Kidney (tissue), 14 donors: ENCODE measurements around the gene HEATR3. TPM values are rescaled to one million over a fixed set of nuclear protein-coding genes. Genes with fewer than 3 reads are reported as not detected.

Experiments used
- DNase-seq, 5 donors: peaks; one replicate each; pipeline ENCODE4 v3.0.0-alpha.2; 2013 to 2020
- FAIRE-seq: peaks from 2 replicates; lab custom pipeline; 2012; peaks lifted over from hg19 to GRCh38; lab: Jason Lieb, UNC
- H3K27ac ChIP-seq, 2 donors: one replicate each; pipeline ENCODE4 v1.7.0; 2013; ENCODE audit warnings: low read depth in 2 of 2, low read length in 2 of 2, inconsistent platforms in 1 of 2
- H3K27me3 ChIP-seq: one replicate; pipeline ENCODE4 v1.7.1; 2013; ENCODE audit warnings: low read length, inconsistent platforms; ENCODE audit not compliant: control insufficient read depth, insufficient read depth
- H3K36me3 ChIP-seq, 3 donors: one replicate each; pipeline versions ENCODE4 v1.7.0 to v1.7.1; 2013; ENCODE audit warnings: low read length in 3 of 3, control low read depth in 1 of 3, inconsistent platforms in 1 of 3; ENCODE audit not compliant: insufficient read depth in 3 of 3, control insufficient read depth in 2 of 3
- H3K4me1 ChIP-seq, 3 donors: one replicate each; pipeline versions ENCODE4 v1.7.0 to v1.7.1; 2013; ENCODE audit warnings: low read length in 3 of 3, inconsistent platforms in 1 of 3, low read depth in 1 of 3; ENCODE audit not compliant: control insufficient read depth in 2 of 3, insufficient read depth in 2 of 3
- H3K4me3 ChIP-seq, 3 donors: one replicate each; pipeline versions ENCODE4 v1.7.0 to v1.8.1; 2013; ENCODE audit warnings: low read length in 3 of 3, control low read depth in 1 of 3, inconsistent platforms in 1 of 3
- H3K9ac ChIP-seq, 3 donors: one replicate each; pipeline versions ENCODE4 v1.7.0 to v1.7.1; 2013; ENCODE audit warnings: low read length in 3 of 3, control low read depth in 1 of 3, inconsistent platforms in 1 of 3
- H3K9me3 ChIP-seq, 3 donors: one replicate each; pipeline versions ENCODE4 v1.7.0 to v1.7.1; 2013; ENCODE audit warnings: low read length in 3 of 3, control low read depth in 1 of 3, inconsistent platforms in 1 of 3; ENCODE audit not compliant: control insufficient read depth in 2 of 3, insufficient read depth in 1 of 3
- intact Hi-C: fragments of 100-400 bp; cut with DNase I; formaldehyde crosslinking; loops from one replicate; pipeline ENCODE4 v1.11.1; 2022
- polyA plus RNA-seq: library from polyadenylated mRNA; stranded (reverse); fragments of 350-450 nt; fragmentation: Illumina TruSeq; extraction: RNeasy Lipid Tissue Mini Kit (QIAGEN cat#74804); gene quantifications from one replicate; pipeline ENCODE4 v1.2.3, GENCODE V29; 2014; ENCODE audit warnings: low read depth, low replicate concordance; ENCODE audit not compliant: insufficient read depth
- total RNA-seq: library from RNA; stranded (reverse); fragmentation: NEBNext Ultra II Directional; extraction: Animal tissue kit (Norgen Biotek cat#: 25700); gene quantifications from one replicate; pipeline ENCODE4 v1.2.1, GENCODE V29; 2021
- TF ChIP-seq, protein P1 (sequence below): IDR thresholded peaks from 3 replicates; pipeline ENCODE4 v1.5.1; 2012; ENCODE audit warnings: mild to moderate bottlenecking, moderate library complexity, borderline replicate concordance; ENCODE audit not compliant: insufficient read depth; ENCODE audit errors: extremely low read depth
- donor health status: control.
- donor health status: control.
- donor health status: control.
- donor health status: control.
- donor health status: control.
- donor health status: DM: yes; HTN: yes; CAD: no.
- donor health status: Normal renal cell carcinoma (clear cell type).

Gene HEATR3
- total and polyA plus RNA-seq, 2 donors from 2014 or later: 8.9 to 19.5 TPM

DNA sequence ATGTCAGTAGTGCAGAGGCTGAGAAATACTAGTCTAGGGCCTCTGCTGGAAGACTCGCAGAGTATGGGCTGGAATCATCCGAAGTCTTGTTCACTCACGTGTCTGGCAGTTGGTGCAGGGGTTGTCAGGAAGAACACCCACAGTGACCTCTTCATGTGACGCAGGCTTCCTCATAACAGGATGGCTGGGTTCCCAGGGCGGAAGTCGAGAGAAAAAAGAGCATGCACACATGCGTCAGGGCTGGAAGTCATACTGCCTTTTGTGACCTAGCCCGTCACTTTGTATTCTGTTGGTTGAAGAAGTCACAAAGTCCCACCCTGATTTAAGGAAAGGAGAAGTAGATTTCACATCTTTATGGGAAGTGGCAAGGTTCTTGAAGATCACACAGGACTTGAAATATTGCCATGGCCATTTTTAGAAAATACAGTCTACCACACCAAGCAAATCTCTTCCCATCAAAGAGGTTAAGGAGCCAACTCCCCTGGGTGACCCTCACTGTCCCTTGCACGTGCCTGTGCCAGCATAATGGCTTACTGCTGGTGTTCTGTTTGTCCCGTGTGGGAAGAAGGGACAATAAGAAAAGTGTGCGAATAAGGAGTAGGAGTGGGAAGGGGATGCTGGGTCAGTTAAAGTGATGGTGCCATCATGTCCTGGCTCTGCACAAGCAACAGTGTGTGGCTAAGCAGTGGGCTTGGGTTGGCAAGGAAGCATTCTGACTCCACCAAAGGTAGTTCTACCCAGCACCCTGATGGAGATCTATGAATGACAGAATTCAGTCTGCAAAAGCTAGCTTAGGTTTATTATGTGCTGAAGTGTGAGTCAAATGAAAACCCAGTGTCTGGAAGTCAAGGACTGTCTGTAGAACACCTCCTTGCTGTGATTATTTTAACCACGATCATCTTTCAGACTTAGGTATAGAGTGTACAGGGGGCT lies 28.1 kb downstream of the HEATR3 start:
- peaks cover 0 to 11% (median 8%) of the 10 kb centered on the region in 3 donors for H3K36me3 ChIP-seq
- no peaks in the 10 kb centered on the region for H3K27me3 ChIP-seq
- no peaks in the 10 kb centered on the region for H3K4me1 ChIP-seq
- TF ChIP-seq, protein P1, sequence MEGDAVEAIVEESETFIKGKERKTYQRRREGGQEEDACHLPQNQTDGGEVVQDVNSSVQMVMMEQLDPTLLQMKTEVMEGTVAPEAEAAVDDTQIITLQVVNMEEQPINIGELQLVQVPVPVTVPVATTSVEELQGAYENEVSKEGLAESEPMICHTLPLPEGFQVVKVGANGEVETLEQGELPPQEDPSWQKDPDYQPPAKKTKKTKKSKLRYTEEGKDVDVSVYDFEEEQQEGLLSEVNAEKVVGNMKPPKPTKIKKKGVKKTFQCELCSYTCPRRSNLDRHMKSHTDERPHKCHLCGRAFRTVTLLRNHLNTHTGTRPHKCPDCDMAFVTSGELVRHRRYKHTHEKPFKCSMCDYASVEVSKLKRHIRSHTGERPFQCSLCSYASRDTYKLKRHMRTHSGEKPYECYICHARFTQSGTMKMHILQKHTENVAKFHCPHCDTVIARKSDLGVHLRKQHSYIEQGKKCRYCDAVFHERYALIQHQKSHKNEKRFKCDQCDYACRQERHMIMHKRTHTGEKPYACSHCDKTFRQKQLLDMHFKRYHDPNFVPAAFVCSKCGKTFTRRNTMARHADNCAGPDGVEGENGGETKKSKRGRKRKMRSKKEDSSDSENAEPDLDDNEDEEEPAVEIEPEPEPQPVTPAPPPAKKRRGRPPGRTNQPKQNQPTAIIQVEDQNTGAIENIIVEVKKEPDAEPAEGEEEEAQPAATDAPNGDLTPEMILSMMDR: no peak
- H3K9ac ChIP-seq: no peak overlapping the region
- H3K9me3 ChIP-seq: no peaks in the 10 kb centered on the region
- H3K4me3 ChIP-seq: no peak overlapping the region
- peak overlapping the region; percentile 76 to 77 for H3K27ac ChIP-seq
- FAIRE-seq (no peak), DNase-seq (peak in 2 of 5 donors; percentile 17 to 54)
- intact Hi-C loops: no loop called here

DNA sequence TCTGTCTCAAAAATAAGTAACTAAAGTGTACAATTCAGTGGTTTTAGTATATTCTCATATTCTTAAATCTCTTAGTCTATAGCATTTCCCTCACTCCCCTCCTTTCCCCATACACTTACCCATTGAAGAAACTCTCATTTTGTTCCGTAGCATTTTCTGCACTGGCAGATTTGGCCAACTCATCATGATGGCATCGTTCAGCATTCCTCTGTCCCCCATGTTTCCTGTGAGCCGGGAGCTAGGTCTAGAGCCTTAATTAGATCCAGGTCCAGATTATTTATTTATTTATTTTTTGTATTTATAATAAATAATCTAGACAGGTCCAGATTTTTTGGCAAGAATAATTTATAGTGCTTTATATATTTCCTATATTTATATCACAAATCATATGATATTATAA lies 31.0 kb downstream of the HEATR3 start:
- intact Hi-C loops: no loop called here
- no peaks in the 10 kb centered on the region for H3K9me3 ChIP-seq
- H3K9ac ChIP-seq: no peak overlapping the region
- H3K4me3 ChIP-seq: no peak overlapping the region
- TF ChIP-seq, protein P1: no peak
- peaks cover 0 to 13% (median 9%) of the 10 kb centered on the region in 3 donors for H3K36me3 ChIP-seq
- no peak for DNase-seq
- FAIRE-seq: no peak
- no peaks in the 10 kb centered on the region for H3K27me3 ChIP-seq
- H3K27ac ChIP-seq: no peak overlapping the region
- H3K4me1 ChIP-seq: no peaks in the 10 kb centered on the region

DNA sequence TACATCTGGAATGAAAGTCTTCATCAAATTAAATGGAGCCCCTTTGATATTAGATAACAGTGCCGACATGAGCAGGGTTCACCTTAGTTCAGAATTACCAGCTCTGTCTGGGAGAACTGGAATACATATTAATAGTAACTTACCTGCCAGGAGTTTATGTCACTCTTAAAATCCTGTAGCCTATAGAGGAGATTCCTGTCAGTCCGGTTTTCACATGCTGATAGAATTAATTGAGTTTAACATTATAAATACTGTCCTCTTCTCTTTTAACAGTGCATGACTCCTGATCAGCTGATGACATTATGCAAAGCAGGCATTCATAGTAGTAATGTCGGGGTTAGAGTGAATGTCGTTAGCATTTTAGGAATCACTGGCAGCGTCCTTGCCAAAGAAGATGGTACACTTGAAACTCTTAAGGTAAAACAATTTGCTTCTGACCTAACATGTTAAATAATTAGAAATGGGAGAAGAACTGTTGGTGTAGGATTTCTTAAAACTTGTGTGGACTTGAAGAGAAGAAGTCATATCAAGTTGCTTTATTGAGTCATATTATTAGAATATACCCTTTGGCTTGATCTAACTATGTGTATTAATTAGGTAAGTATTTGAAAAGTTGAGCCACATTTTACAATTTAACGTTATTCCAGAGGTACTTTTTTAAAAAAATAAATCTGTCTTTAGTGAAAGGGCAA lies 34.3 kb downstream of the HEATR3 start:
- TF ChIP-seq, protein P1: no peak
- H3K27ac ChIP-seq: no peak overlapping the region
- H3K9me3 ChIP-seq: no peaks in the 10 kb centered on the region
- H3K4me3 ChIP-seq: no peak overlapping the region
- H3K27me3 ChIP-seq: no peaks in the 10 kb centered on the region
- DNase-seq (peak in 1 of 5 donors; percentile 12), FAIRE-seq (no peak)
- intact Hi-C loops: no loop called here
- no peak overlapping the region for H3K9ac ChIP-seq
- H3K4me1 ChIP-seq: no peaks in the 10 kb centered on the region
- H3K36me3 ChIP-seq: peaks cover 0 to 22% (median 9%) of the 10 kb centered on the region in 3 donors
